ENCODE measurements around the gene FABP7.

FABP7 gene

GRCh38 chr6:122792766-122793165 lies 13.2 kb downstream of the FABP7 start:
- in situ Hi-C loops (cut with HindIII; ENCODE audit: low sequenced_read_pairs): no loop called here

GRCh38 chr6:122797537-122797936 lies 18.0 kb downstream of the FABP7 start:
- in situ Hi-C loops (cut with HindIII; ENCODE audit: low sequenced_read_pairs): no loop called here

- in situ Hi-C loops (cut with HindIII; ENCODE audit: low sequenced_read_pairs): no loop called here
Measured at GRCh38 chr6:122798099-122798641, 18.7 kb downstream of the FABP7 start.

DNA sequence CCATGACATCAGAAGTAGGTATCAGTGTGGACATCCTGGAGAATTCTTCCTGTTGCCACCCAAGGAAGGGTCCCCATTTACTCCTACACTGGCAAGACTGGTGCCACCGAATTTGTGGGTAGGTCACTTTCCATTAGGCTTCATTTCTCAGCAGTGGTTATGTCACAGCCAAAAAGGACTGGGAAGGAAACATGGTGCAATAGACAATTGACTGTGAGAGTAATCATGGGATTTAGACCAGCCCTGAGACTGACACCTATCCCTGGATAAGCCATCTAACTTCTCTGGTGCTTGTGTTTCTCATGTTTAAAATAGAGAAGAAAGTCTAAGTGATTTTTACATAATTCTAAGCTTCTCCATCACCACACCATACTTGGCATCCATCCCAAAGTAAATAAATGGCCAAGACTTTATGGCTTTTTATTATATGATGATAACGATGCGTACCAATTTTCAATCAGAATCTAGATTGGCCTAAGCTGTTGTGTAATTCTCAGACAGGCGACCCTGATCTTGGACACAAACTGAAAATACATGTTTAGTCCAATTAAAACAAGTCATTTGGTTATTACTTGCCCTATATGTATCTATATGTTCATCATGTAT lies 19.7 kb downstream of the FABP7 start:
- in situ Hi-C loops (cut with HindIII; ENCODE audit: low sequenced_read_pairs): no loop called here

DNA sequence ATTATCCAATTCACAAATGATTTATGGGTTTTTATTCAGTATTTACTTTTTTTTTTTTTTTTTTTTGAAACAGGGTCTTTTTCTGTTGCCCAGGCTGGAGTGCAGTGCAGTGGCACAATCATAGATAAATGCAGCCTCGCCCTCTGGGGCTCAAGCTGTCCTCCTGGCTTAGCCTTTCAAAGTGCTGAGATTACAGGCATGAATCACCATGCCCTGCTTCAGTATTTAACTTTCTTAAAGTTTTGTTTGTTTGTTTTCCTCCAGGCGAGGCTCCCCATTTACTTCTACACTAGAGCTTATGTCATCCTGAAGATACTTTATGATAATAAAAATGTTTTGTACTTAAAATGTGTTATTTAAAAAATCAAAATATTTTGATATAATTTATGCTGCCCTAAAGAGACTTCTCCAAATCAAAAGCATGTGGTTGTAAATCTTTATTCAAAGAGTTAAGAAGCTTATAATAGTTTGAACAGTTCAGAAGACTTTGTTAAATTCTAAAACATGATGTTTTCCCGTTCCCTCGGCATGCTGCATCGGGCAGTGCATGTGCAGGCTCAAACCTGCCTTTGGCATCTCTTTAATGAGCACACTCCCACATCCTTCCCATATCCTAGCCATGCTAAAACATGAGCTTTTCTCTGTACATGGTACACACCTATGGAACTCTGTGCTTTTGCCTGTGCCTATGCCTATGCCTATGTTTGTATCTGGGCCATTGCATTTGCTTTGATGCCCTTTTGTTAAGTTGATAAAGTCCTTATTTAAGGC lies 20.6 kb downstream of the FABP7 start:
- in situ Hi-C loops (cut with HindIII; ENCODE audit: low sequenced_read_pairs): loop anchor here (5.0 kb wide), 1 partner anchor 68 kb away; no protein-coding TSS in a partner anchor

DNA sequence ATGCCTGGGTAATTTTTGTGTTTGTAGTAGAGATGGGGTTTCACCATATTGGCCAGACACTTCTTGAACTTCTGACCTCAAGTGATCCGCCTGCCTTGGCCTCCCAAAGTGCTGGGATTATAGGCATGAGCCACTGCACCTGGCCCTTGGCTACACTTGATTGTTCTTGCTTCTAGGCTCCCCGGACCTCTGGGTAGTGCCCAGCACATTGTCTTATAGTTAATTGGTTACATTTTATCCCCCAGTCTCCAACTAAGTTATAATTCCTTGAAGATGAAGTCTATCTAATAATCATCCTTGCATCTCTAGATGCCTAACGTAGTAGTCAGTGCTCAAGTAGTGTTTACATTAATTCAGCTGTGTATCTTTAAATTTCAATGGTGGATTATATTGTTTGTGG lies 21.4 kb downstream of the FABP7 start:
- in situ Hi-C loops (cut with HindIII; ENCODE audit: low sequenced_read_pairs): loop anchor here (5.0 kb wide), 1 partner anchor 69 kb away; no protein-coding TSS in a partner anchor

DNA sequence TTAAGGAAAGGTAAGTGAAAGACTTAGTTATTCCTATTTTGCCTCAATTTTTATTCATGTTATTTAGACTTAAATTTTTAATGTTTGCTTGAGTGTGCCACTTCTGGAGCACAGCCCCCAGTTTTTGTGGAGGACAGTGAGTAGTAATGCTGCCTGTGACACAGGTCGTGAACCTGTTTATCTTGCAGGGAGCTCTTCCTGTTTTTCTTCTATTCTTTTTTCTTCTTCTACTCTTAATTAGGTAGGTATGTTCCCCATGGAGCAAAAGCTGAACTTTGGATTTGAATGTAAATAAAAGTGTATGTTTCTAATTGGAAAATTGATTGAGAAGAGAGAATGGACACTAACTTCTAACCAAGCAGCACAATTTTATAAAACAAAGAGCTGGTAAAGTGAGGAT lies 21.9 kb downstream of the FABP7 start:
- in situ Hi-C loops (cut with HindIII; ENCODE audit: low sequenced_read_pairs): loop anchor here (5.0 kb wide), 1 partner anchor 69 kb away; no protein-coding TSS in a partner anchor

DNA sequence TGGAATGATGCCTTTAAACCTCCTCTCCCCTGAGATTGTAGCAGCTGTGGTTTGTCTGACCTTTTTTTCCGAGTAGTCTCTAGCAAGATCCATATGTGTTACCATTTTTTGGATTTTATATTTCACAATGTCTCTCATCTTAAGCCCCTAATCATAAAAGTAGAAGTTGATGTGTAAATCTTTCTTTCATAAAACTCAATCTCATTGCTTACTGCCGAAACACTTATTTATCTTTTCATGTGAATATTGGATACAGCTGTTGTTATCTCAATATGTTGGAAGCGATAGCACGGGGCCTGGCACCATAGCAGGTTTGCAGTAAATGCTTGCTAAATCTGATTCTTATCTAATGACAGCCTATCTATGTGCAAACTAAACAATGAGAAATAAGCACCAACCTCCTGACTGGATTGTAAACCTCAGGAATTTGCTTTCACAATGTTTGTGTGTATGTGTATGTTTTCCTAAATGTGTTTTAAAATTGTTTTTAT lies 23.7 kb downstream of the FABP7 start:
- in situ Hi-C loops (cut with HindIII; ENCODE audit: low sequenced_read_pairs): loop anchor here (5.0 kb wide), 1 partner anchor 71 kb away; no protein-coding TSS in a partner anchor

GRCh38 chr6:122804962-122805485 lies 25.5 kb downstream of the FABP7 start:
- in situ Hi-C loops (cut with HindIII; ENCODE audit: low sequenced_read_pairs): loop anchor here (5.0 kb wide), 1 partner anchor 73 kb away; no protein-coding TSS in a partner anchor

DNA sequence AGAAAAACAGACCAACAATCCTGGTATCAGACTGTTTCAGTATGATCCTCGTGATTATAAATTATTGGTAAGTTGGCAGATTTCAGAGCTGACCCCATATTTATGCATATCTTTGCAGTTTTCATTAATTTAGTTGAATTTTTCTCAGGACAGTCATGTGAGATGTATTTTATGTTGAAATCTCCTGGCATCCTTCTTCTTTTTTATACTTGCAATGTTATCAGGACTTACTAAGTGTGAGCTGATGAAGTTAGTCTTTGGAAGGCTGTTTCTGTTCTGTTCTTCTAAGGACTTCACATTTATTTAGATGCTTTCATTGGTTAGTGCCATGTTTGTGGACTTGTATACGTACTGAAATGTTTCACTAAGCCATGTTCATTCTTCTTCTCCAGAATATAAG lies 26.8 kb downstream of the FABP7 start:
- in situ Hi-C loops (cut with HindIII; ENCODE audit: low sequenced_read_pairs): no loop called here

DNA sequence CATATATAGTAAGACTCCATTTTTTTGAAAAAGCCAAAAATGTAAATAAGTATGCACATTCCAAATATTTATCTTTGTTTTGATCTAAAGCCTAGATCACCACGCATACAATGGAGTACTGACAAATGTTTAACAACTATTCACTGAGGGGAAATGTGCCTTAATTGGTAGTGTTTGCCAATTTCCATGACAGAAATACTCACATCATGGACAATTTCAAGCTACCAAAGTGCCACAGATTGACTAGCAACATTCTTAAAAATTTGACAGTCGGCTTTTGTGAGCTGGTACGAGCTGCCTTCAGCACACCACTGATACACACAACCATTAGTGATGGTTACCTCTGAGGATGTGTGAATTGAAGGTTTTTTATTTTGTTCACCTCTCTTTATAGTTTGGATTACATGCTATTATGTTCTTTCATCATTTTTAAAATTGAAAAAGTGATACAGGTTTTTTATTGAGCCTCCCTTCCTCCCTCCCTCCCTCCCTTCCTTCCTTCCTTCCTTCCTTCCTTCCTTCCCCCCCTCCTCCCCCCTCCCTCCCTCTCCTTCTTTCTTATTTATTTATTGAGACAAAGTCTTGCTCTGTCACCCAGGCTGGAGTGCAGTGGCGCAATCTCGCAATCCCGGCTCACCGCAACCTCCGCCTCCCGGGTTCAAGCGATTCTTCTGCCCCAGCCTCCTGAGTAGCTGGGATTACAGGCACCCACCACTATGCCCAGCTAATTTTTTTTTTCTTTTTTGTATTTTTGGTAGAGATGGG lies 28.8 kb downstream of the FABP7 start:
- in situ Hi-C loops (cut with HindIII; ENCODE audit: low sequenced_read_pairs): no loop called here

GRCh38 chr6:122809001-122809400 lies 29.5 kb downstream of the FABP7 start:
- in situ Hi-C loops (cut with HindIII; ENCODE audit: low sequenced_read_pairs): no loop called here

DNA sequence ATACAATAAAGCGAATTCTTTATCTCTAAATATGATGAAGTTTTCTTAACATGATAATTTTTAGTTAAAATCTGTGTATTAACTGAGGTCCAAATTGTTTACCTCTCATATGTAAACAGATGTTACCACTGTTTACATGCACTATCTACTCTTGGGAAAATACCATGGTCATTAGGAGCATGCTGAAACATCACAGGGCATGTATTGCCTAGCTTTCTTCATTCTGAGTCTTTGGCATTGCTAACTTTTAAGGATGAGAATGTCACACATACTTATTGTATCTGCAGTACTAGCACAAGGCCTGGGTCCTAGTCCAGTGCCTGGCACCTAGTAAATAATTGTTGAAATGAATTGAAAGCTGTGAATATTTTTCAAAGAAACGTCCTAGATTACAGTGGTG lies 30.2 kb downstream of the FABP7 start:
- in situ Hi-C loops (cut with HindIII; ENCODE audit: low sequenced_read_pairs): no loop called here

DNA sequence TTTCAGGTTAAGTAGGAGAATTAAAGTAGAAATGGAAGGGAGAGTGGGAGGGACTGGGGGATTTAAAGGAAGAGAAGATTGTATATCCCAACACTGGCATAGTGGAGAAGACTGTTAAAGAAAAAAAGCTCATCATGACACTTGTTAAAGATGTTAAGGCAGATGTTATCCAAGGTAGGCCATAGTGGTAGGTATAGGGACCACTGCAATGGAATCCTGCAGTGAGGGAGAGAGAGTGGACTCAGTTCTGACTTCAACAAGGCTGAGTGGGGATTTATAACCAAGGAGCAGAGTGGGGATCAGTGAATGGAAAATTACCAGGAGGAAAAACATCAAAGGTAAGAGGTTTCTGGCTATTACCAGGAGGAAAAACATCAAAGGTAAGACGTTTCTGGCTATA lies 30.7 kb downstream of the FABP7 start:
- in situ Hi-C loops (cut with HindIII; ENCODE audit: low sequenced_read_pairs): no loop called here

- in situ Hi-C loops (cut with HindIII; ENCODE audit: low sequenced_read_pairs): no loop called here
Measured at GRCh38 chr6:122817358-122817757, 37.8 kb downstream of the FABP7 start.

DNA sequence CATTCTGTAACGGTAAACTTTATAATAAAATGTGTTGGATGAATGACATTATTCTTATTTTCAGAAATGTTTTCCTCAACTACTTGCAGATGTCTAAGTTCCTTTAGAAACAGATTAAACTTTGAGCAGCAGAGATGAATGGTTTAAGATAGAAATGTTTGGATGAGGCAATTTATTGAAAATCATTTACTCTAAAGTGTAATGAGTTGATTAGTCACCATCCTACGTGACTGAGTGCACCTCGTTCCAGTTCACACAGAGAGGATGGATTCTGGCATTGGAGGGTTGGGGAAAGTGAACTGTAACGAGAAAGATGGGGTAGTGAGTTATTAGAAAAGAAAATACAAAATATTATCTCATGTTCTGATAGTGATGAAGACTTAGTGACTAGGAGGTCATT lies 38.2 kb downstream of the FABP7 start:
- in situ Hi-C loops (cut with HindIII; ENCODE audit: low sequenced_read_pairs): no loop called here

DNA sequence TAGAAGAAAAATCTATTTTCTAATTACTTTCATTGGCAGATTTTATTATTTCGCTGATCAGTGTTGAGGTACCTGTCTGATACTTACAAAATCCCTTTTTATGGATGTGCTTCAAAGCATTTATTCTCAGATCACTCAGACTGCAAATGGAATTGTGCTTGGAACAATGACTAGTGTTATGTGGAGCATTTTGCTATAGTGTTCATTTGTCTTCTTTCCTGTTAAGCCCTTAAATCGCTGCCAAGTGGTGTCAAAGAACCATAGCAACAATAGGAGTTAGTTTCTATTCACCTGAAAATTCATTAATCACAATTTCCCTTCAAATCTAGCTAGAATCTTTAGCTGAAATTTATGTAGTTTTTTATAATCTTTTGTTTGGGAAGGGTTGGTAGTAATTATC lies 39.4 kb downstream of the FABP7 start:
- in situ Hi-C loops (cut with HindIII; ENCODE audit: low sequenced_read_pairs): no loop called here

DNA sequence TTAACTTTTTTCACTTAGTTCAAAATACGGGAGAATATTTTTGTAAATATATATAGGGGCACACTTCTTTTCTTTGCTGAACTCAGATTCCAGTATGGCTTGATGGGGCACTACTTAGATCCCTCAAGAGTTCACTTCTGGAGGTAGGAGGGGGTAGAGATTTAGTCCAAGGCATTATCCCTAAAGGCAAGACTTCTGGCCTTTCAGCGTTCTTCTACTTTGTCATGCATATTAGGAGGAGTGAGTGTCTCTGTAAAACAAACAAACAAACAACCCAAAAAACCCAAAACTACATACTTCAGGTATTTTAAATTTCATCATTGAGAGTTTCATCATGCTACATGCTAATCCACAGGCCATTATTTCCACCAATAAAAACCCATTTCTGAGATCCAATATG lies 41.6 kb downstream of the FABP7 start:
- in situ Hi-C loops (cut with HindIII; ENCODE audit: low sequenced_read_pairs): no loop called here

- in situ Hi-C loops (cut with HindIII; ENCODE audit: low sequenced_read_pairs): no loop called here
Measured at GRCh38 chr6:122825163-122825562, 45.6 kb downstream of the FABP7 start.

DNA sequence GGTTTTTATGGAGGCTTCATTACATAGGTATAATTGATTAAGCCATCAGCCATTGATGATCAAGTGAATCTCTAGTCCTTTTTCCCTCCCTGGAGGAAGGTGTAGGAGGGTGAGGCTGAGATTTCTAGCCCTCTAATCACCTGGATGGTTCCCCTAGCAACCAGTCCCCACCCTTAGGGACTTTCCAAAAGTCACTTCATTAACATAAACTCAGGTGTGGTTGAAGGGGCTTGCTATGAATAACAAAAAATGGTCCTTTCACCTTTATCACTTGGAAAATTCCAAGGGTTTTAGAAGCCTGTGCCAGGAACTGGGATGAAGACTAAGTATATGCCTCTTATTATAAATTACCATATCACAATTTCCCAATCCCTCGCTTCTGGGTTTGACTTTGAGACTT lies 49.9 kb downstream of the FABP7 start:
- in situ Hi-C loops (cut with HindIII; ENCODE audit: low sequenced_read_pairs): no loop called here

DNA sequence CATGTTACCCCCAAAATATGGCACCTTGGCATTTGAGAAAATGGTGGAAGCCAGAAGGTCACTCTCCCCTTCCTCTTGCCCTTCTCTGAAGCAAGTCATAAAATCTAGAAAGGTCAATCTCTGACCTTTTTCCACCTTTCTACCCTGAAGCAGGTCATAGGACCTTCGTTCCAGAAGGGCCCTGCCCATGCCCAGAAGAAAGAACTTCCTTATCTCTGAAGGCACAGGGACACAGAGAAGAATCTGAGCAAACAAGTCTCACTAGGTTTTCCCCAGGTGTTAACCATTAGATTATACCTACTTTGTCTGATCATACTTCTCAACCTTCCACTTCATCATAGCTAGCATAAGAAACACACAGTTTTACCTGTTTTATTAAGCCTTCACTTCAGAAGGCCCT lies 52.0 kb downstream of the FABP7 start:
- in situ Hi-C loops (cut with HindIII; ENCODE audit: low sequenced_read_pairs): no loop called here
